Heart right ventricle (tissue), 16 donors: Measurements from ENCODE around the gene IDH2. TPM values are rescaled to one million over a fixed set of nuclear protein-coding genes. Genes with fewer than 3 reads are reported as not detected.
A peak's percentile ranks its signal among the peaks of the same experiment; 100 is the strongest.

Experiments
- ATAC-seq, 8 donors: fragments of 200-7000 bp; cut with Tn5 transposase; one replicate each; pipeline ENCODE4 v1.9.1; 2020; ENCODE audit warnings: mild to moderate bottlenecking in 8 of 8, moderate library complexity in 8 of 8, moderate number of reproducible peaks in 1 of 8
- DNase-seq, 2 donors: peaks; one replicate each; pipeline ENCODE4 v3.0.0-alpha.2; 2020
- H3K27ac ChIP-seq, 10 donors: fragments of 200-600 bp; sonication (generic) in 2 of 10; one replicate each; pipeline versions ENCODE4 v1.5.0 to v1.8.0; 2020 to 2022; ENCODE audit warnings: mild to moderate bottlenecking in 3 of 10
- H3K27me3 ChIP-seq, 7 donors: fragments of 200-600 bp; one replicate each; pipeline ENCODE4 v1.8.0; 2021 to 2022; ENCODE audit warnings: mild to moderate bottlenecking in 2 of 7
- H3K36me3 ChIP-seq, 9 donors: fragments of 200-600 bp; sonication (generic) in 1 of 9; one replicate each; pipeline versions ENCODE4 v1.5.0 to v1.8.0; 2020 to 2022; ENCODE audit warnings: mild to moderate bottlenecking in 2 of 9
- H3K4me1 ChIP-seq, 9 donors: fragments of 200-600 bp; sonication (generic) in 1 of 9; one replicate each; pipeline versions ENCODE4 v1.5.0 to v1.8.0; 2020 to 2022; ENCODE audit warnings: mild to moderate bottlenecking in 4 of 9
- H3K4me3 ChIP-seq, 10 donors: fragments of 200-600 bp; sonication (generic) in 2 of 10; one replicate each; pipeline versions ENCODE4 v1.5.0 to v1.8.0; 2020 to 2022; ENCODE audit warnings: mild to moderate bottlenecking in 7 of 10, moderate library complexity in 2 of 10
- H3K9me3 ChIP-seq, 11 donors: fragments of 200-600 bp in 10 of 11; sonication (generic) in 2 of 11; one replicate each; pipeline versions ENCODE4 v1.5.0 to v1.8.0; 2013 to 2022; ENCODE audit warnings: mild to moderate bottlenecking in 2 of 11, control low read depth in 1 of 11, moderate library complexity in 1 of 11
- CTCF ChIP-seq, 9 donors: fragments of 200-600 bp; sonication (generic) in 2 of 9; IDR thresholded peaks; one replicate each; pipeline versions ENCODE4 v1.5.0 to v1.8.0; 2021 to 2022; ENCODE audit warnings: antibody characterized with exemption in 9 of 9, mild to moderate bottlenecking in 5 of 9, moderate library complexity in 1 of 9
- WGBS, 2 donors: extraction: QIAGEN DNeasy Blood & Tissue Kit; methylation state at CpG; one replicate each; pipeline ENCODE4 v1.1.7; 2013; ENCODE audit warnings: inconsistent platforms in 1 of 2; 5-methylcytosine and 5-hydroxymethylcytosine counted together
- intact Hi-C, 10 donors: fragments of 100-400 bp; cut with DNase I; formaldehyde crosslinking; loops; one replicate each; pipeline versions ENCODE4 v1.11.1 to v1.14.2; 2022
- polyA plus RNA-seq, 2 donors: library from polyadenylated mRNA; stranded (reverse); fragments of 200-250 nt; gene quantifications; one replicate each; pipeline ENCODE4 v1.2.3, GENCODE V29; 2013
- total RNA-seq, 10 donors: library from RNA; stranded (reverse); fragmentation: NEBNext Ultra II Directional in 3 of 10; extraction: Animal tissue kit (Norgen Biotek cat#: 25700) in 3 of 10; gene quantifications; one replicate each; pipeline versions ENCODE4 v1.2.1 to v1.2.4, GENCODE V29; 2021 to 2023
- donor health status: Arrhythmogenic right ventricular cardiomyopathy.
- donor health status: ischemic (EF 13 %, LVEDD 7.1; RV severe dilation, severe dysfunction).
- donor health status: healthy with polysubstance abuse.
- donor health status: DM: no; HTN: yes; CAD: no.
- donor health status: DM: no; HTN: no; CAD: no.
- donor health status: ischemic (EF 25% LVEDD 6.9; RV normal size, moderate dysfunction).
- donor health status: ischemic (EF 25% LVEDD 5.7; RV mildly dilated, moderate dysfunction).
- donor health status: healthy.
- donor health status: DM: yes; HTN: yes; CAD: no.
- donor health status: Ischemic cardiomyopathy.
- donor health status: ischemic (EF 35%, LVEDD 5.7; RV mildly dilated, moderate dysfunction).
- donor health status: nonischemic (EF 11% LVEDD 7.7; RV severe dilation, severe dysfunction).
- donor health status: DM: yes; HTN: yes; CAD: no.
- donor health status: PGD.
- donor health status: ischemic (EF 29% LVEDD 5.4; RV normal size, mild dysfunction).
- donor health status: nonischemic (EF 23%, LVEDD 6.1; RV moderate dilation, normal function).

IDH2 gene
- total and polyA plus RNA-seq, 12 donors: 279 to 1,135 (median 923) TPM

GRCh38 chr15:90086868-90087268 lies 15.4 kb downstream of the IDH2 start:
- intact Hi-C loops: loop anchor here in 4 of 10 donors (10.0 kb wide), 2 partner anchors 322 to 332 kb away; partner anchors contain the start of gene MESP1 (in 3 of the 4)
- peaks cover 0 to 100% (median 60%) of the 10 kb centered on the region in 9 donors for H3K36me3 ChIP-seq
- H3K27me3 ChIP-seq: no peaks in the 10 kb centered on the region
- peaks cover 0 to 19% (median 0%) of the 10 kb centered on the region in 9 donors for H3K4me1 ChIP-seq
- H3K4me3 ChIP-seq: no peak overlapping the region
- peak in 8 of 9 donors; percentile 29 to 76 (median 60) for TF ChIP-seq CTCF (IDR thresholded peaks at IDR 0.05)
- ATAC-seq: peak in 1 of 8 donors; percentile 14
- H3K27ac ChIP-seq: no peak overlapping the region
- 91% methylated on average over 7 of the region's 7 CpGs for WGBS, 2 donors
- no peaks in the 10 kb centered on the region for H3K9me3 ChIP-seq
- no peak for DNase-seq

- intact Hi-C loops: loop anchor here in 4 of 10 donors (10.0 kb wide), 2 partner anchors 321 to 331 kb away; partner anchors contain the start of gene MESP1 (in 3 of the 4)
- DNase-seq (no peak), ATAC-seq (no peak)
- peaks cover 0 to 100% (median 60%) of the 10 kb centered on the region in 9 donors for H3K36me3 ChIP-seq
- no peaks in the 10 kb centered on the region for H3K9me3 ChIP-seq
- H3K27ac ChIP-seq: peak overlapping the region in 4 of 10 donors; percentile 15 to 47 (median 28)
- peaks cover 0 to 19% (median 0%) of the 10 kb centered on the region in 9 donors for H3K4me1 ChIP-seq
- TF ChIP-seq CTCF (IDR thresholded peaks at IDR 0.05): no peak
- H3K27me3 ChIP-seq: no peaks in the 10 kb centered on the region
- no peak overlapping the region for H3K4me3 ChIP-seq
- WGBS, 2 donors: 92 to 95% methylated on average over 3 of the region's 3 CpGs
Measured at GRCh38 chr15:90085565-90085964, 16.7 kb downstream of the IDH2 start.

- H3K4me1 ChIP-seq: peaks cover 0 to 19% (median 0%) of the 10 kb centered on the region in 9 donors
- peaks cover 0 to 100% (median 57%) of the 10 kb centered on the region in 9 donors for H3K36me3 ChIP-seq
- no peak for ATAC-seq
- TF ChIP-seq CTCF (IDR thresholded peaks at IDR 0.05): no peak
- DNase-seq: no peak
- H3K27me3 ChIP-seq: no peaks in the 10 kb centered on the region
- H3K9me3 ChIP-seq: no peaks in the 10 kb centered on the region
- 84 to 95% methylated on average over 18 of the region's 18 CpGs for WGBS, 2 donors
- peak overlapping the region in 3 of 10 donors; percentile 25 to 47 (median 31) for H3K27ac ChIP-seq
- intact Hi-C loops: loop anchor here in 4 of 10 donors (10.0 kb wide), 2 partner anchors 320 to 330 kb away; partner anchors contain the start of gene MESP1 (in 3 of the 4)
- no peak overlapping the region for H3K4me3 ChIP-seq
Measured at GRCh38 chr15:90084876-90085423, 17.3 kb downstream of the IDH2 start.

GRCh38 chr15:90083954-90084607 lies 18.2 kb downstream of the IDH2 start:
- no peak for TF ChIP-seq CTCF (IDR thresholded peaks at IDR 0.05)
- H3K27ac ChIP-seq: no peak overlapping the region
- H3K36me3 ChIP-seq: peaks cover 0 to 100% (median 48%) of the 10 kb centered on the region in 9 donors
- intact Hi-C loops: loop anchor here in 4 of 10 donors (10.0 kb wide), 2 partner anchors 319 to 329 kb away; partner anchors contain the start of gene MESP1 (in 3 of the 4)
- ATAC-seq (no peak), DNase-seq (no peak)
- H3K4me1 ChIP-seq: peaks cover 0 to 19% (median 0%) of the 10 kb centered on the region in 9 donors
- H3K9me3 ChIP-seq: no peaks in the 10 kb centered on the region
- no peak overlapping the region for H3K4me3 ChIP-seq
- WGBS, 2 donors: 79 to 81% methylated on average over 14 of the region's 14 CpGs
- H3K27me3 ChIP-seq: no peaks in the 10 kb centered on the region
